ENCODE measurements around the gene CALN1.

Gene CALN1

GRCh38 chr7:72183835-72184234, 228.3 kb downstream of the CALN1 start:
- no peak for TF ChIP-seq CTCF (conservative IDR thresholded peaks at IDR 0.05; ENCODE audit: low read depth, low read length)
- DNase-seq (ENCODE audit: low read depth) = no peak
- no peak overlapping the region for H3K4me3 ChIP-seq (ENCODE audit: low read length)

GRCh38 chr7:72182036-72182435, 230.1 kb downstream of the CALN1 start:
- DNase-seq (ENCODE audit: low read depth) = no peak
- no peak overlapping the region for H3K4me3 ChIP-seq (ENCODE audit: low read length)
- no peak for TF ChIP-seq CTCF (conservative IDR thresholded peaks at IDR 0.05; ENCODE audit: low read depth, low read length)

GRCh38 chr7:72176875-72177274, 235.3 kb downstream of the CALN1 start:
- no peak for TF ChIP-seq CTCF (conservative IDR thresholded peaks at IDR 0.05; ENCODE audit: low read depth, low read length)
- no peak for DNase-seq (ENCODE audit: low read depth)
- H3K4me3 ChIP-seq (ENCODE audit: low read length) = no peak overlapping the region

GRCh38 chr7:72170475-72170874, 241.7 kb downstream of the CALN1 start:
- no peak for DNase-seq (ENCODE audit: low read depth)
- TF ChIP-seq CTCF (conservative IDR thresholded peaks at IDR 0.05; ENCODE audit: low read depth, low read length) = no peak
- H3K4me3 ChIP-seq (ENCODE audit: low read length) = no peak overlapping the region

GRCh38 chr7:72163271-72163670, 248.9 kb downstream of the CALN1 start:
- DNase-seq (ENCODE audit: low read depth) = no peak
- H3K4me3 ChIP-seq (ENCODE audit: low read length) = no peak overlapping the region

GRCh38 chr7:72161534-72161933, 250.6 kb downstream of the CALN1 start:
- DNase-seq (ENCODE audit: low read depth) = no peak
- TF ChIP-seq CTCF (conservative IDR thresholded peaks at IDR 0.05; ENCODE audit: low read depth, low read length) = no peak

More at GRCh38 chr7:72163271-72163670, 248.9 kb downstream of the CALN1 start:
- TF ChIP-seq CTCF (conservative IDR thresholded peaks at IDR 0.05; ENCODE audit: low read depth, low read length) = no peak

GRCh38 chr7:72159911-72160310, 252.2 kb downstream of the CALN1 start:
- no peak for TF ChIP-seq CTCF (conservative IDR thresholded peaks at IDR 0.05; ENCODE audit: low read depth, low read length)
- DNase-seq (ENCODE audit: low read depth) = no peak
- no peak overlapping the region for H3K4me3 ChIP-seq (ENCODE audit: low read length)

More at GRCh38 chr7:72161534-72161933, 250.6 kb downstream of the CALN1 start:
- H3K4me3 ChIP-seq (ENCODE audit: low read length) = no peak overlapping the region

All from retinal pigment epithelial cell (primary cell).